NCI-H1694 treated with DMSO at 0.1 percent for 48 hours (cell line): Measurements from ENCODE around the gene ZC2HC1B.
"Not testable (repeated sequence)": the region's sequence is repeated elsewhere in the genome, so short reads cannot be mapped to it uniquely, and the experiment has no call there.

ENCODE experiments used
- DNase-seq: peaks from one replicate; lab custom pipeline; 2025; lab: John Stamatoyannopoulos, UW

ZC2HC1B gene

DNA sequence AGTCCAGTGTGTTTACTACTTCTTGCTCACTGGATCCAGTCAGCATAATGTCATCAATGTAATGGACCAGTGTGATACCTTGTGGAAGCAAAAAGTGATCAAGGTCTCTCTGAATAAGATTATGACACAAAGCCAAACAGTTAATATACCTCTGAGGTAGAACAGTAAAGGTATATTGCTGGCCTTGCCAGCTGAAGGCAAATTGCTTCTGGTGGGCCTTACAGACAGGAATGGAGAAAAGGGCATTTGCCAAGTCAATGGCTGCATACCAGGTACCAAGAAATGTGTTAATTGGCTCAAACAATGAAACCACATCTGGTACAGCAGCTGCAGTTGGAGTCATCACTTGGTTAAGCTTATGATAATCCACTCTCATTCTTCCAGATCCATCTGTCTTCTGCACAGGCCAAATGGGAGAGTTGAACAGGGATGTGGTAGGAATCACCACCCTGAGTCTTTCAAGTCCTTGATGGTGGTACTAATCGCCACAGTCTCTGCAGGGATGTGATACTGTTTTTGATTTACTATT is 7.0 kb downstream of the ZC2HC1B start:
- DNase-seq: not testable (repeated sequence)

DNA sequence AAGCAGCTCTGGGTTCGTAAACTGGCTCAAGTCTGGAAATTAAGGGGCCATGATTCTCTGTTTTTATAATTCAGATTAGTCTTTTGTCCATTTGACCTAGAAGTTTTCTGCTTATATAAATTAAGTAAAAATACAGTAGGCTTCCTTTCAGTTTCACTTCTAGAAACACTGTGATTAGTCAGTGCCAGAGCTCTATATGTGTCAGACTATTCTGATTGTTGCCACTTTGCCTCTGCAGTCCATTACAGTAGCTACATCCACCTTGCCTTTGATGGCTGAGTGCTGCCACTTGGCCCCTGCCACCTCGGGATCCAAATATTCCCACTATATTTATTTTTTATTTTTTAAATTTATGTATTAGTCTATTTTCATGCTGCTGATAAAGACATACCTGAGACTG is 7.9 kb downstream of the ZC2HC1B start:
- DNase-seq: no peak

DNA sequence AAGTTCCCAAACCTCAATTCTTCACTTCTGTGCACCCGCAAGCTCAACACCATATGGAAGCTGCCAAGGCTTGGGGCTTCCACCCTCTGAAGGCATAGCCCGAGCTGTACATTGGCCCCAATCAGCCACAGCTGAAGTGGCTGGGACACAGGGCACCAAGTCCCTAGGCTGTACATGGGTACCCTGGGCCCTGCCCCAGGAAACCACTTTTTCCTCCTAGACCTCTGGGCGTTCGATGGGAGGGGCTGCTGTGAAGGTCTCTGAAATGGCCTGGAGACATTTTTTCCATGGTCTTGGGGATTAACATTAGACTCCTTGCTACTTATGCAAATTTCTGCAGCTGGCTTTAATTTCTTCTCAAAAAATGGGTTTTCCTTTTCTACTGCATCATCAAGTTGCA is 9.3 kb downstream of the ZC2HC1B start:
- not testable (repeated sequence) for DNase-seq

DNA sequence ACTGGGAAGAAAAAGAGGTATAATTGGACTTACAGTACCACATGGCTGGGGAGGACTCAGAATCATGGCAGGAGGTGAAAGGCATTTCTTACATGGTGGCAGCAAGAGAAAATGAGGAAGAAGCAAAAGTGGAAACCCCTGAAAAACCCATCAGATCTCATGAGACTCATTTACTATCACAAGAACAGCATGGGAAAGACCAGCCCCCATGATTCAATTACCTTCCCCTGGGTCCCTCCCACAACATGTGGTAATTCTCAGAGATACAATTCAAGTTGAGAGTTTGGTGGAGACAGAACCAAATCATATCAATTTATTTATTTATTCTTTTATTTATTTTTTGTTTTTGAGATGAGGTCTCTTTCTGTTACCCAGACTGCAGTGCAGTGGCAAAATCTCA is 10.2 kb downstream of the ZC2HC1B start:
- not testable (repeated sequence) for DNase-seq

DNA sequence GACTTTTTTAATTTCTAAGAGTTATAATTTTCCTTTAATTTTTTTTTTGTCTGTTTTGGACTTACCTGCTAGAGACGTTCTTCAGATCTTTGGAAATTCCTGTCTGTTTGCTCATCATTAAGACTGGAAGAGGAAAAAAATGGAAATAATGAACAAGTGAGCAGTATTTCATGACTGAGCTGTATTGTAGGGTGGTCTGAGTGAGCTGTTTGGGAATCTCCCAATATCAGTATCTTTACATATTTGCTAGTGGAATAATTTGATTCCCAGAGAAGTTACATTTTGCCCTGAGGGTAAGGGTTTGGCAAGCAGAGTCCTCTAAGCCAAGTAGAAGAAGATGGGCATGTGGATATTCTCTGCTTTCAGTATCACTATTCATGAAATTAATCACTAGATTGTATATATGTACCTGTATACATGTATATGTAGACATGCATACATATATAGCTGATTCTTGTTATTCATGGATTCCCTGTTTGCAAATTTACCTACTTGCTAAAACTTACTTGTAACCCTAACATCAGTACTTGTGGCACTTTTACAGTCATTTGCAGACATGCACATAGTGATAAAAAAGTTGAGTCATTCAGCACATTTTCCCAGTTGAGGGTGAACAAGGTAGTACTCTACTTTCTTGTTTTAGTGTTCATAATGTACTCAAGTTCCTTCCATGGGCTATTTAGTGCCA is 13.5 kb downstream of the ZC2HC1B start:
- DNase-seq: no peak

DNA sequence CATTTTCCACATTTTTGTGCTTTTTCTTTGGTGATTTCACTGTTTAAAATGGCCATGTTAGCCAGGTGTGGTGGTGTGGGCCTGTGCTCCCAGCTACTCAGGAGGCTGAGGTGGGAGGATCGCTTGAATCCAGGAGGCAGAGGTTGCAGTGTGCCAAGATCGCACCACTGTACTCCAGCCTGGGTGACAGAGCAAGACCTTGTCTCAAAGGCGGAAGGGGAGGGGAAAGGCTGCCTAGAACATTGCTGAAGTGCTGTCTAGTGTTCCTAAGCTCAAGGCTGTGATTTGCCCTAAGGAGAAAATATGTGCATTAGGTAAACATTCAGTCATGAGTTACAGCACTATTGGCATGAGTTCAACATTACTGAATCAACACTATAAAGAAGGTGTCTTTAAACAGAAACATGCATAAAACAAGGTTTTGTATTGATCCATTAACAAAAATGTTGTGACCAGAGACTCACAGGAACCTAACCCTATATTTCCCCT is 14.0 kb downstream of the ZC2HC1B start:
- no peak for DNase-seq

DNA sequence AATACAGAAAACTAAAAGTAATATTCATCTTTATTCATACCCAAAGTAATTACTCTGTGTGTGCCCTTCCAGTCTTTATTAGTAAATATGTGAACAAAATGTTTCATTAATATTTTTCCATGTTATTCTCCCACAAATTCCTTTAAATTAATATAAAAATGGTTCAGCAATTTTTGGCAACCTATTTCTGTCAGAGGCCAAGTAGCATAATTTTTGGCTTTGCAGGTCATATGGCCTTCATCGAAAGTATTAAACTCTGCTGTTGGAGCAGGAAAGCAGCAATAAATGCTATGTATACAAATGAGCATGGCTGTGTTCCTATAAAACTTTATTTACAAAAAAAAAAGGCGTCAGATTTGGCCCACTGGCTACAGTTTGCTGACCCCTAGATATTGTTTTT is 16.1 kb downstream of the ZC2HC1B start:
- no peak for DNase-seq

DNA sequence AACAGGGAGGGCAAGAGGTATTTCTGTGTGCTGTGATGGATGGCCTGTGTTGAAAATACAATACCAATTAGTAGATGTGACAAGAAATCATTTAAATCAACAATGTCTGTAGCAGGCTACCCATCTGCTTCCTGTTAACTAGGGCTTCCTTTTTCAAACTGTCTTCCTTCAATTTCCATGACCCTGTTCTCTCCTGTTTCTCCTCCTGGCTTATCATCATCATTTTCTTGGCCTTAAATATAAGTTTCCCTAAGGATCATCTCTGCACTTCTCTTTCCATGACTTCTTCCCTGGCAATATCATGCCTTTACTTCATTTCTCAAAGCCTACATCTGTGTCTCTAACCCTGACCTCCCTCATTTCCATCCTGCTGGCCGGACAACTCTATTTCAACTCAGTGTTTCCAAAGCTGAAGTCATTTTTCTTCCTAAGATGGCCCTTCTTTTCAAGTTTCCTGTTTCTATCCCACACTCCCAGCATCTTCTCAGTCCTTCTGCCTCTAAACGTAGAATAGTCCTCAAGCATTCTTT is 18.2 kb downstream of the ZC2HC1B start:
- no peak for DNase-seq

DNA sequence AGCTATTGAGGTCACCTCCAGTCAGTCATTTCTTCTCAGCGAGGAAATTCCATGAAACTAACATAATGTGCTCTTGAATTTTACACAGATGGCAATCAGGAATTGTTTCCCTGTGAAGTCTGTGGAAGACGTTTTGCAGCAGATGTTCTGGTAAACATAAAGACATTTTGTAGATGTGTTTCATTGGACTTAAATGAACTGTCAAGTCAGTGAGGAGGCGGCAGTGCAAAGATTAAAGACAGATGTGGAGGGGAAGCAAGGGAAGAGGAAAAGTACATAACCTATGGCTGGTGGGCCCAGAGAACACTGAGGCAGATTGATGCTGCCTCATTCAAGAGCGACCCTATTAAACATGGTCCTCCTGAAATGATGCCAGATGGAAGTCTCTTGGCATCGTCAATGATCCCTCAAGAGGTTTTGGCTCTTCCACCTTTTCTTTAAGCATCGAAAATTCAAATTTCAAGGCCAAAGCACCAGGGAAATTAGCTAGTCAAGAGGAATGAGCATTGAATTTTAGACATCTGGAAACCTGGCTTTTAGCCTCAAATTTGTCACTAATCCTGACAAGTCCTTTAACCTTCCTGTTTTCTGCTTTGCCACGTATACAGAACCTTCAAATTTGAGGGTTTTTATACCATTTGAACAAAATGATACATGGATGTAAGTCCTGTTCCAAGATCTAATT is 20.1 kb downstream of the ZC2HC1B start:
- no peak for DNase-seq

DNA sequence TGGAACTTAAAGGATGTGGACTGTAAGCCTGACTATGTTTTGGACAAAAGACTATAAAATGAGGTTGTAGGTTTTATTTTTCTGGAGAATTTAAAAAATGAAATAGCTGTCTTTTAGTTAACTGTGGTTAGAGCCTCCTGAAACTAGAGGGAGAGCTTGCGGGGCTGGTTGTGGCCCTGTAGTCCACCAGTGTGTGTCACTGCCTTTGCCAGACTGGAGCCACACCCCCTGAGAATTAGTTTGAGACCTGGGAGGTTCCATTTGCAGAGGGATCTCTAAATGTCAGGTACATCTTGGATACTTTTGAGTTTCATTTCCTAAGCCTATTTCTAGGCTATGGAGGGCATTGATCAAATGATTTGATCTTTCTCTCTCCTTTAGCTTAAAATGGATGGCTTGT is 20.8 kb downstream of the ZC2HC1B start:
- DNase-seq: no peak

DNA sequence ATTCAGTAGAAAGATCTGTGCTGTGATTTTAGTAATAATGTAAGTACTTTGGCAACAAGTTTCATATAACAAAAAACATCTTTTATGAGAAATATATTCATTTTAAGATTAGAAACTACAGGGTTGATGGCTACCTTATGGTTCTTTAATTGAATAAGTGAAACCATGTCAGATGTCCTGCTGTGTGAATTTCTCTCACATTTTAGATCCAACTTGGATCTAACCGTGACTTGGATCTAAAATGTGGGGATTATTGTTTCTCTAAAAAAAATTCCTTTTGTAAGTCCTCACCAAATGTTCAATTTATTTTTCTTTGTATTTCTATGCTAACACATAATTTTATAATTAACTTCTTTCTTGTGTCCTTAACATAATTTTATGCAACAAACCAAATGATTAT is 30.4 kb downstream of the ZC2HC1B start:
- DNase-seq: no peak

DNA sequence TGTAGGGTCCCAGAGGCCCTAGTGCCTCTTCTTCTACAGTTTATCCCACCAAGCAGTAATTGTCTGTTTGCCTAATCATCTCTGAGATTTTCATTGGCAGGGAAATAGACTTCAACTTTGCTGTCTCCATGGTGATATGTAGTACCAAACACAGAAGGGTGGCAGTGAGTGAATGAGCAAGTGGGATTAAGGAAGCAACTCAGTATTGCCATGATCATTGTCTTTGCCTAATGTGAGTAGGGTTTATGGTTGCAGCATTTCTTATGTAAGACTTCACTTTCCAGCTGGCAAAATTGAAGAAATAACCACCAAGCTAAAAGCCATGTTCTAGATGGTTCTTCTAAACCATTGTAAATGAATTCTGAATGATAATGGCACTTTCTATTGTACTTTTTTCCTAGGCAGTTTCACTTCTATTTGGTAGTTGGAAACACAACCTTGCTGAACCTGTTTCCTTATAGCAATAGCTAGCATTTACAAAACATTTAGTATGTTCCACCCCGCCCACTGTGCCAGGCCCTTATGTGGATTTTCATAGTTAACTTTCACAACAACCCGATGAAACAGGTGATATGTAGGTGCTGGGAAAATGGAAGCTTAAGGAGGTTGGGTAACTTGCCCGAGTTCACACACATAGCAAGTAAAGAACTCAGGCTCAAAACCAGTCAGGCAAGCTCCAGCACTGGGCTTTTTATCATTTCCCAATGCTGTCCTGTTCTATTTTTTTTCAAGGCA is 32.0 kb downstream of the ZC2HC1B start:
- DNase-seq: no peak

DNA sequence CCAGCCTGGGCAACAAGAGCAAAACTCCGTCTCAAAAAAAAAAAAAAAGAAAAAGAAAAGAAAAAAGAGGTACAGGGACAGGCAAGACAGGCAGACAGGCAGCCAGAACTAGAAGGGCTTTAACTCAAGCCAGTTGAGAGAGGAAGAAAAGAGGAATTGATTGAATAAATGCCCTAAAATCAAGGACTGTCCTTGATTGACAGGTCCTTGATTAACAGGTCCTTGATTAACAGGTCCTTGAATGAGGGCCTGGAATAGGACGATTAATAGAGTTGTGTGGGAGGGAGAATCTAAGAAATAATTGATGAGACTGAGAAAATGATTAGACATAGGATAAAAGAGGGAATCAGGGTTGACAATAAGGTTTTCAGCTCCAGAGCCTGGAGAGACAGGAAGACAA is 36.1 kb downstream of the ZC2HC1B start:
- no peak for DNase-seq

DNA sequence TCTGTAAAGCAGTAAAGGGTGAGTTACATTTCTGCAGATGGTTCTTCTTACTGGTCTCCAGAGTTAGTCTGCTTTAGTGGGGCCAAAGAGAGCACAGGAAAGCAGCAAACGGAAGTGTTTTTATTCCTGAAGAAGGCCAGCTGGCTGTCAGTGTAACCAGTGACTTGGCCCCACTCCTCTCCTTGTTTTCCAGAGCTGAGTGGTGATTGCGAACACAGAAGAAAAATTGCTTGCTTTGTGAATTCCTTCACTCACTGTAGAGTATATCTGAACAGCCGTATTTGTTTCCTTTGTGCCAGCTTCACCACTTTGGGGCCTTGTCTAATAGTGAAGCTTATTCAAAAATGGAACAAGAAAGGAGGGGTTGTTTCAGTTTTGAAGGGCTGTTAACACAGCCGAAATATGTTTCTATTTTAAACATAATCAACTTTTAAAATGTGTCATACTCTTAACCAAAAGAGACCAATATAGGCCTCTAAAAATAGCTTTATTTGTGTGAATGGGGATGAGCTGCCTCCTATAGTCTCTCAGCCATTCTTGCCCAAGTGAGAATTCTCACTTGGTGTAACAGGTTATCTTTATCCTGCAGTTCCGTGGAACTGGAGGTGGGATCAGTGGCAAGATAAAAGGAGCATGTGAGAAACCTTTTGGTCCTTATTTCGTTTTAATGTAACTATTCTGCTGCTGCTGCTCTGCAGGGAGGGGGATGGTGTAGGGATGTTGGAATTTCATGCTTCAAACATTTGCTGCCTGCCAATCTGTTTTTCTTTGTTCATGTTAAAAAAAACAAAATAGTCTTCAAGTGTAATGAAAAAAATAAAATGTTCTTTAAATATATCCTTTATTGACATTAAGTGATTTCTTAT is 37.8 kb downstream of the ZC2HC1B start:
- DNase-seq: no peak

DNA sequence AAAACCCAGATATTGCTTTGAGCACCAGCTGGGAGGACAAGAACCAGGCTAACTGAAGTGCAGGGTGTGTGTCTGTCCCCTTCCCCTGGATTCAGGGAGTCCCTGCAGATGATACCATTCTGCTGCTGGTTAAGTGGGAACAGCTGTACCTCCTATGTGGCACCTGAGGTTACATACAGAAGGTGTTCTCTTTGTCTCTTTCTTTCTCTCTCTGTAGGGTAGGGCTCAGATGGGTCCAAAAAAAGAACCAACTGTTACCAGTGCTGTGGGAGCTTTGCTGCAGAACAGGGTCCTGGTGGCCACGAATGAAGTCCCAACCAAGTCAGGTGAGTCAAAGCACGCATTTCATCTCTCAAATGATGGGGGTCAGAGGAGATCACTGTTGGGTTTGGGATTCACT is 38.6 kb downstream of the ZC2HC1B start:
- no peak for DNase-seq

DNA sequence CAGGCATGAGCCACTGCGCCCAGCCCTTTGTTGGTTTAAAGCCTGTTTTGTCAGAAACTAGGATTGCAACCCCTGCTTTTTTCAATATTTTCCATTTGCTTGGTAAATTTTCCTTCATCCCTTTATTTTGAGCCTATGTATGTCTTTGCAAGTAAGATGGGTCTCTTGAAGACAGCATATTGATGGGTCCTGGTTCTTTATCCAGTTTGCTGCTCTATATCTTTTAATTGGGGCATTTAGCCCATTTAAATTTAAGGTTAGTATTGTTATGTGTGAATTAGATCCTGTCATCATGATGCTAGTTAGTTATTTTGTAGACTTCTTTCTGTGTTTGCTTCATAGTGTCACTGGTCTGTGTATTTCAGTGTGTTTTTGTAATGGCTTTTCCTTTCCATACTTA is 46.8 kb downstream of the ZC2HC1B start:
- no peak for DNase-seq

DNA sequence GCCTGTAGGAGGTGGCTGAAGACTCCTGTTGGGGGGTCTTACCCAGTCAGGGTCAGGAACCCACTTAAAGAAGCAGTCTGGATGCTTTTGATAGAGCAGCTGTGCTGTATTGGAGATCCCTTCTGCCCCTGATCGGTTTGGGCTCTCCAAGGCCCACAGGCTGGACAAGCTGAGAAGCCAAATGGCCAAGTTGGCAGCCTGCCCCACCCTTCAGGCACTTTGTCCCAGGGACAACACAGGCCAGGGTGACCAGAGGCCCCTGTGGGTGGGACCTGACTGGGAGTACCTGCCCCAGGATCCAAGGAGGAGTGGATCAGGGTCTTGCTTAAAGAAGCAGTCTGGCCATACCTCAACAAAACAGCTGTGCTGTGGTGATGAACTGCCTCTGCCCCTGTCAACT is 48.4 kb downstream of the ZC2HC1B start:
- no peak for DNase-seq

DNA sequence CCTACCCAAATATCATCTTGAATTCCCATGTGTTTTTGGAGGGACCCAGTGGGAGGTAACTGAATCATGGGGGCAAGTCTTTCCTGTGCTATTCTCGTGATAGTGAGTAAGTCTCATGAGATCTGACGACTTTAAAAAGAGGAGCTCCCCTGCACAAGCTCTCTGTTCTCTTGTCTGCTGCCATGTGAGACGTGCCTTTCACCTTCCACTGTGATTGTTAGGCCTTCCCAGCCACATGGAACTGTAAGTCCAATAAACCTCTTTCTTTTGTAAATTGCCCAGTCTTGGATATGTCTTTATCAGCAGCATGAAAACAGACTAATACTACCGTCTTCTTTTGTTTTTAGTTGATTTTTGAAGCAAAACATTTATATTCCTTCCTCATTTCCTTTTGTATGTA is 52.8 kb downstream of the ZC2HC1B start:
- not testable (repeated sequence) for DNase-seq

DNA sequence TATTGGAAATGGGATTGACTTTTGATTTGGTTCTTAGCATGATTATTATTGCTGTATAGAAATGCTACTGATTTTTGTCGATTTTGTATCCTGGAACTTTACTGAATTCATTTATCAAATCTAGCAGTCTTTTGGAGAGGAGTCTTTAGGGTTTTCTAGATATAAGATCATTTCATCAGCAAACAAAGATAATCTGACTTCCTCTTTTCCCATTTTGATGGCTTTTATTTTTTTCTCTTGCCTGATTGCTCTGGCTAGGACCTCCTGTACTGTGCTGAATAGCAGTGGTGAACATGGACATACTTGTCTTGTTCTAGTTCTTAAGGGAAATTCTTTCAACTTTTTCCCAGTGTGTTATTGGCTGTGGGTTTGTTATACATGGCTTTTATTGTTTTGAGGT is 64.6 kb downstream of the ZC2HC1B start:
- DNase-seq: no peak

DNA sequence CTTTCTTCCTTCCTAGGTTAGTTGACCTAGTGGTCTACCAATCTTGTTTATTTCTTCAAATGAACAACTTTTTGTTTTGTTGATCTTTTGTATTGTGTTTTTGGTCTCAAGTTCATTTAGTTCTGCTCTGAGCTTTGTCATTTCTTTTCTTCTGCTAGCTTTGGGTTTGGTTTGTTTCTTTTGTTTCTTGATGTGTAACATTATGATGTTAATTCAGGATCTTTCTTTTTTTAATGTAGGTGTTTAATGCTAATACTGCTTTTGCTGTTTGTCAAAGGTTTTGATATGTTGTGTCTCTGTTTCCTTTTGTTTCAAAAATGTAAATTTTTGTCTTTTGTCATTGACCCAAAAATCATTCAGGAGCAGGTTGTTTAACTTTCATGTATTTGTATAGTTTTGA is 65.7 kb downstream of the ZC2HC1B start:
- no peak for DNase-seq

DNA sequence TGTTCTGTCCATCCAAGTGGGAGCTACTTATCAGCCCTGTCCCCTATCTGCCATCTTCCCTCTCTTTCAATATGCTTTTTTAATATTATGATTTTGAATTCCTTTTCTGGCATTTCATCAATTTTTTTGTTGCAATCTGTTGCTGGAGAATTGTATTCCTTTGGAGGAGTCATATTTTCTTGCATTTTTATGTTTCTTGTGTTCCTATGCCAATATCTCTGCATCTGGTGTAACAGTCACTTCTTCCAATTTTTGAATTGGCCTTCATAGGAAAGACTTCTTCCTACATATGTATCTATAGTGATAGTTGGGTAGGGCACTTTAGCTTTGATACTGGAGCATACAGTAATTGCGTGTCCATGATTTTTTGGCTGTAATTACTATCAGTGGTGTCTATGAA is 70.1 kb downstream of the ZC2HC1B start:
- DNase-seq: no peak

DNA sequence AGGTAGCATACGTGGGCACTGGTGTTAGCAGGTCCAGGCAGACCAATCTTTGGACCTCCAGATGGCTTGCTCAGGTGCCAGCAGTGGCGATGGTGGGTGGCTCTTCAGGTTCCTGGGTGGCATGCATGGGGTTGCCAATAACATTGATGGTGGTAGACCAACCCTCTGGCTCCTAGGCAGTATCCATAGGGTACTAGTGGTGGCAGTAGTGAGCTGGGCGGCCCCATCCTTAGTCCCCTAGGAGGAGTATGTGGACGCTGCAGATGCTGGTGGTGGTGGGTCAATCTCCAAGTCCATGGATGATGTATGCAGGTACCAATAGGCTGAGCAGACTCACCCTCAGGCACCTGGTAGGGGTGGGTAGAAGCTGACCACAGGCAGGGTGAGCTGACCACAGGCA is 70.6 kb downstream of the ZC2HC1B start:
- no peak for DNase-seq
